HepG2 (cell line): Measurements from ENCODE around the gene TUBAL3. TPM values are rescaled to one million over a fixed set of nuclear protein-coding genes. Genes with fewer than 3 reads are reported as not detected.

ENCODE experiments used
- ATF7-NPFF ChIP-seq: sonication (generic); formaldehyde crosslinking; IDR thresholded peaks from 2 replicates; pipeline ENCODE4 v1.8.1; 2023; ENCODE audit warnings: mild to moderate bottlenecking, low read depth, missing genetic modification reagents, moderate library complexity
- CC2D1A ChIP-seq: sonication (generic); formaldehyde crosslinking; IDR thresholded peaks from 2 replicates; pipeline ENCODE4 v1.8.1; 2023; ENCODE audit warnings: mild to moderate bottlenecking, missing genetic modification reagents
- CREM ChIP-seq, 2 experiments: sonication (generic) in 1 of 2; formaldehyde crosslinking in 1 of 2; IDR thresholded peaks; 2 replicates each; pipeline versions ENCODE4 v1.4.0 to v1.6.1; 2016 to 2020; ENCODE audit warnings: antibody characterized with exemption in 1 of 2, mild to moderate bottlenecking in 1 of 2, missing genetic modification reagents in 1 of 2
- GATAD1 ChIP-seq: IDR thresholded peaks from 2 replicates; pipeline ENCODE4 v1.6.1; 2016; ENCODE audit warnings: missing genetic modification reagents, missing compliant biosample characterization
- GTF3A ChIP-seq: sonication (generic); formaldehyde crosslinking; conservative IDR thresholded peaks from 2 replicates; pipeline ENCODE4 v1.4.0; 2020; ENCODE audit warnings: mild to moderate bottlenecking, missing genetic modification reagents
- KAT8 ChIP-seq: IDR thresholded peaks from 2 replicates; pipeline ENCODE4 v1.6.1; 2016; ENCODE audit warnings: missing genetic modification reagents, missing compliant biosample characterization
- KDM3A ChIP-seq: IDR thresholded peaks from 2 replicates; pipeline ENCODE4 v1.6.1; 2018; ENCODE audit warnings: low read depth, missing compliant biosample characterization
- KDM4B ChIP-seq: sonication (generic); formaldehyde crosslinking; IDR thresholded peaks from 2 replicates; pipeline ENCODE4 v1.4.0; 2020; ENCODE audit warnings: missing genetic modification reagents
- KDM5B ChIP-seq: sonication (generic); formaldehyde crosslinking; IDR thresholded peaks from 2 replicates; pipeline ENCODE4 v1.4.0; 2020; ENCODE audit warnings: missing genetic modification reagents, mild to moderate bottlenecking, borderline replicate concordance
- KDM6A ChIP-seq: IDR thresholded peaks from 2 replicates; pipeline ENCODE4 v1.6.1; 2016; ENCODE audit warnings: low read depth
- LCORL ChIP-seq, 2 experiments: fragments of 450-650 bp in 1 of 2; sonication (generic) in 1 of 2; formaldehyde crosslinking in 1 of 2; IDR thresholded peaks; 2 replicates each; pipeline versions ENCODE4 v1.5.0 to v1.6.1; 2017 to 2020; ENCODE audit warnings: antibody characterized with exemption in 1 of 2, missing genetic modification reagents in 1 of 2
- MLXIP ChIP-seq: sonication (generic); formaldehyde crosslinking; IDR thresholded peaks from 2 replicates; pipeline ENCODE4 v1.9.0; 2021; ENCODE audit warnings: missing genetic modification reagents, borderline replicate concordance
- NCOA5 ChIP-seq: sonication (generic); formaldehyde crosslinking; IDR thresholded peaks from 2 replicates; pipeline ENCODE4 v1.4.0; 2020; ENCODE audit warnings: missing genetic modification reagents
- NFE2 ChIP-seq: sonication (generic); formaldehyde crosslinking; IDR thresholded peaks from 2 replicates; pipeline ENCODE4 v1.4.0; 2020; ENCODE audit warnings: missing genetic modification reagents
- NFE2L2 ChIP-seq: fragments of 150-350 bp; IDR thresholded peaks from 2 replicates; pipeline ENCODE4 v1.6.1; 2014; ENCODE audit warnings: low read length
- NFYB ChIP-seq: sonication (generic); formaldehyde crosslinking; IDR thresholded peaks from 2 replicates; pipeline ENCODE4 v1.4.0; 2020; ENCODE audit warnings: missing genetic modification reagents
- NR3C1 ChIP-seq: sonication (generic); formaldehyde crosslinking; IDR thresholded peaks from 2 replicates; pipeline ENCODE4 v1.4.0; 2020; ENCODE audit warnings: missing genetic modification reagents
- POLR2A ChIP-seq, 2 experiments: IDR thresholded peaks; 2 replicates each; pipeline ENCODE4 v1.6.1; 2011; ENCODE audit warnings: low read depth in 2 of 2, low read length in 2 of 2, mild to moderate bottlenecking in 1 of 2, moderate library complexity in 1 of 2; ENCODE audit not compliant: insufficient read depth in 1 of 2
- XRCC5 ChIP-seq: fragments of 200-400 bp; formaldehyde crosslinking; optimal IDR thresholded peaks from 2 replicates; pipeline ENCODE3; 2017; ENCODE audit warnings: mild to moderate bottlenecking, low read length
- ZKSCAN5 ChIP-seq: sonication (generic); formaldehyde crosslinking; IDR thresholded peaks from 2 replicates; pipeline ENCODE4 v1.5.1; 2020; ENCODE audit warnings: mild to moderate bottlenecking, missing genetic modification reagents
- ZNF205 ChIP-seq: IDR thresholded peaks from 2 replicates; pipeline ENCODE4 v1.6.1; 2018; ENCODE audit warnings: missing biosample characterization, missing genetic modification reagents
- ZNF317 ChIP-seq: sonication (generic); formaldehyde crosslinking; IDR thresholded peaks from 2 replicates; pipeline ENCODE4 v1.5.0; 2020; ENCODE audit warnings: mild to moderate bottlenecking, missing genetic modification reagents
- ZNF326 ChIP-seq: sonication (generic); formaldehyde crosslinking; IDR thresholded peaks from 2 replicates; pipeline ENCODE4 v1.4.0; 2020; ENCODE audit warnings: missing genetic modification reagents, borderline replicate concordance
- ZNF501 ChIP-seq: sonication (generic); formaldehyde crosslinking; IDR thresholded peaks from 2 replicates; pipeline ENCODE4 v1.5.1; 2020; ENCODE audit warnings: mild to moderate bottlenecking, moderate library complexity, missing genetic modification reagents
- ZNF552 ChIP-seq: sonication (generic); formaldehyde crosslinking; IDR thresholded peaks from 2 replicates; pipeline ENCODE4 v1.9.0; 2022; ENCODE audit warnings: missing genetic modification reagents, mild to moderate bottlenecking, borderline replicate concordance
- ZNF672 ChIP-seq: sonication (generic); formaldehyde crosslinking; IDR thresholded peaks from 2 replicates; pipeline ENCODE4 v1.8.1; 2022; ENCODE audit warnings: missing genetic modification reagents
- ZNF674 ChIP-seq: sonication (generic); formaldehyde crosslinking; IDR thresholded peaks from 2 replicates; pipeline ENCODE4 v1.5.0; 2020; ENCODE audit warnings: low read depth, mild to moderate bottlenecking, missing genetic modification reagents
- polyA plus RNA-seq, 8 experiments: library from polyadenylated mRNA; depleted of rRNA in 3 of 8; stranded (reverse) in 7 of 8; unstranded in 1 of 8; fragments of >200 nt; fragmentation: Illumina TruSeq in 4 of 8; extraction: Trizol in 4 of 8; gene quantifications; 2 replicates each; pipeline versions ENCODE4 v1.2.1 to v1.2.3, GENCODE V29; 2011 to 2016; ENCODE audit warnings: low read depth in 4 of 8, missing spikeins in 1 of 8, mixed read lengths in 1 of 8; ENCODE audit not compliant: insufficient read depth in 1 of 8
- total RNA-seq, 5 experiments: library from RNA; depleted of rRNA; stranded (reverse); fragments of >200 nt; fragmentation: Illumina TruSeq; extraction: Trizol; gene quantifications; 2 replicates each; pipeline ENCODE4 v1.2.3, GENCODE V29; 2016; ENCODE audit warnings: low read depth in 1 of 5
- TF ChIP-seq, protein P1 (sequence below): sonication (generic); formaldehyde crosslinking; IDR thresholded peaks from 2 replicates; pipeline ENCODE4 v1.9.0; 2021; ENCODE audit warnings: missing genetic modification reagents, mild to moderate bottlenecking, borderline replicate concordance
- TF ChIP-seq, protein P2 (sequence below): IDR thresholded peaks from 2 replicates; pipeline ENCODE4 v1.6.1; 2016; ENCODE audit warnings: control low read depth

The TUBAL3 gene
- total and polyA plus RNA-seq, 2 of the 13 experiments (the other 11 are each of a cell fraction or from before 2014, with no cell fraction given), result 0.07 to 0.26 TPM

DNA sequence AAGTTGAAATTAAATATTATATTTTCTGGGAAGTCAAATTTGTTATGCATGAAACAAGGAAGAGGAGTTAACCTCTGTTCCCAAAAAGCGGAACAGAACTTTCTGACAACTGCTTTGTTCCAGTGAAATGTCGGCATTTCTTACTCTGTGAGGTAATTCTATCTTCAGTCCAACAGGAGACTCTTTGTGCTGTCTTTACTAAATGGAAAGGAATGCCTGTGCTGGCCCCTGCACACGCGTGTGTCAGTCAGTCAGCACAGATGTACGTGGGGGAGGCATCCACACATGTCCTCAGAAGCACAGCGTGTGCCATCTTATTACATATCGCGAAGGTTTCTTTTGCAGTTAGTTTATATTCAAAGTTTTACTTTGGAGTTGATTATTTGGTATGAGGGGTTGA, 45.2 kb upstream of the TUBAL3 start (continued):
- TF ChIP-seq MLXIP (CRISPR knock-in tag) (no peak), KDM3A (CRISPR knock-in tag) (no peak), POLR2A (IDR thresholded peaks at IDR 0.05; ENCODE audit: insufficient read depth in 1 of 2, low read depth in 2 of 2, low read length in 2 of 2) (no peak), NFE2 (CRISPR knock-in tag) (no peak), KDM4B (CRISPR knock-in tag) (no peak), NFYB (CRISPR knock-in tag) (no peak), NR3C1 (CRISPR knock-in tag) (no peak), ZNF317 (no peak), ZNF672 (CRISPR knock-in tag) (no peak), XRCC5 (no peak), KDM5B (no peak), ZKSCAN5 (CRISPR knock-in tag) (no peak), ZNF326 (CRISPR knock-in tag) (no peak), GATAD1 (CRISPR knock-in tag) (no peak), NCOA5 (CRISPR knock-in tag) (no peak), ZNF501 (no peak), KDM6A (no peak), NFE2L2 (no peak), GTF3A (CRISPR knock-in tag) (no peak), KAT8 (CRISPR knock-in tag) (peak; percentile 28; the same call in 1 of the 2 replicates), LCORL (IDR thresholded peaks at IDR 0.05) (no peak), LCORL (CRISPR knock-in tag; IDR thresholded peaks at IDR 0.05) (no peak), CC2D1A (CRISPR knock-in tag) (no peak), ZNF674 (CRISPR knock-in tag) (no peak), ZNF552 (CRISPR knock-in tag) (no peak), ATF7-NPFF (CRISPR knock-in tag) (no peak), CREM (IDR thresholded peaks at IDR 0.05) (no peak; the same call in 1 of the 2 replicates), CREM (CRISPR knock-in tag; IDR thresholded peaks at IDR 0.05) (no peak), ZNF205 (CRISPR knock-in tag) (no peak)
- TF ChIP-seq, protein P1, sequence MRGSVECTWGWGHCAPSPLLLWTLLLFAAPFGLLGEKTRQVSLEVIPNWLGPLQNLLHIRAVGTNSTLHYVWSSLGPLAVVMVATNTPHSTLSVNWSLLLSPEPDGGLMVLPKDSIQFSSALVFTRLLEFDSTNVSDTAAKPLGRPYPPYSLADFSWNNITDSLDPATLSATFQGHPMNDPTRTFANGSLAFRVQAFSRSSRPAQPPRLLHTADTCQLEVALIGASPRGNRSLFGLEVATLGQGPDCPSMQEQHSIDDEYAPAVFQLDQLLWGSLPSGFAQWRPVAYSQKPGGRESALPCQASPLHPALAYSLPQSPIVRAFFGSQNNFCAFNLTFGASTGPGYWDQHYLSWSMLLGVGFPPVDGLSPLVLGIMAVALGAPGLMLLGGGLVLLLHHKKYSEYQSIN, result no peak
- TF ChIP-seq, protein P2, sequence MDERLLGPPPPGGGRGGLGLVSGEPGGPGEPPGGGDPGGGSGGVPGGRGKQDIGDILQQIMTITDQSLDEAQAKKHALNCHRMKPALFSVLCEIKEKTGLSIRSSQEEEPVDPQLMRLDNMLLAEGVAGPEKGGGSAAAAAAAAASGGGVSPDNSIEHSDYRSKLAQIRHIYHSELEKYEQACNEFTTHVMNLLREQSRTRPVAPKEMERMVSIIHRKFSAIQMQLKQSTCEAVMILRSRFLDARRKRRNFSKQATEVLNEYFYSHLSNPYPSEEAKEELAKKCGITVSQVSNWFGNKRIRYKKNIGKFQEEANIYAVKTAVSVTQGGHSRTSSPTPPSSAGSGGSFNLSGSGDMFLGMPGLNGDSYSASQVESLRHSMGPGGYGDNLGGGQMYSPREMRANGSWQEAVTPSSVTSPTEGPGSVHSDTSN (CRISPR knock-in tag), result no peak
